DOHH2 (cell line): ENCODE measurements around the gene ARHGAP27.

Experiments used
- H3F3A ChIP-seq: fragments of 200-600 bp; sonication (generic), shearing (Covaris generic); 2 replicates; pipeline ENCODE4 v1.6.0; 2016; ENCODE audit warnings: antibody characterized with exemption, mild to moderate bottlenecking; ENCODE audit not compliant: control insufficient read depth, insufficient read depth
- H3K27ac ChIP-seq: fragments of 200-600 bp; sonication (generic); 2 replicates; pipeline ENCODE4 v1.5.1; 2014; ENCODE audit warnings: low read depth, mild to moderate bottlenecking, low read length, moderate library complexity
- H3K27me3 ChIP-seq: fragments of 200-600 bp; sonication (generic); 2 replicates; pipeline ENCODE4 v1.6.1; 2014; ENCODE audit warnings: mild to moderate bottlenecking, low read length, mixed read lengths; ENCODE audit not compliant: control insufficient read depth
- H3K36me3 ChIP-seq: fragments of 200-600 bp; sonication (generic); 2 replicates; pipeline ENCODE4 v1.6.1; 2014; ENCODE audit warnings: mild to moderate bottlenecking, low read length, moderate library complexity, mixed read lengths; ENCODE audit not compliant: control insufficient read depth
- H3K4me1 ChIP-seq: fragments of 200-600 bp; sonication (generic); 2 replicates; pipeline ENCODE4 v1.6.1; 2014; ENCODE audit warnings: mild to moderate bottlenecking, low read length, mixed read lengths; ENCODE audit not compliant: control insufficient read depth
- H3K4me2 ChIP-seq: fragments of 200-600 bp; sonication (generic); 2 replicates; pipeline ENCODE4 v1.6.0; 2014; ENCODE audit warnings: mild to moderate bottlenecking, low read length, moderate library complexity
- H3K4me3 ChIP-seq: fragments of 200-600 bp; sonication (generic); 2 replicates; pipeline ENCODE4 v1.5.1; 2014; ENCODE audit warnings: mild to moderate bottlenecking, low read length, mixed read lengths
- H3K79me2 ChIP-seq: fragments of 200-600 bp; sonication (generic); 2 replicates; pipeline ENCODE4 v1.6.1; 2014; ENCODE audit warnings: mild to moderate bottlenecking, low read length, mixed read lengths; ENCODE audit not compliant: control insufficient read depth
- H3K9me2 ChIP-seq: fragments of 200-600 bp; sonication (generic); replicated peaks from 2 replicates; pipeline ENCODE4 v1.6.1; 2014; ENCODE audit warnings: mild to moderate bottlenecking, low read length, mixed read lengths; ENCODE audit not compliant: control insufficient read depth
- H3K9me3 ChIP-seq: fragments of 200-600 bp; sonication (generic); 2 replicates; pipeline ENCODE4 v1.6.1; 2014; ENCODE audit warnings: antibody characterized with exemption, low read length, mixed read lengths; ENCODE audit not compliant: control insufficient read depth, insufficient read depth
- H4K20me1 ChIP-seq: fragments of 200-600 bp; sonication (generic); 2 replicates; pipeline ENCODE4 v1.6.0; 2014; ENCODE audit warnings: low read depth, mild to moderate bottlenecking, antibody characterized with exemption, low read length, moderate library complexity; ENCODE audit not compliant: control insufficient read depth, insufficient read depth
- EZH2phosphoT487 ChIP-seq: fragments of 200-600 bp; sonication (generic); IDR thresholded peaks from 2 replicates; pipeline ENCODE4 v1.6.1; 2017; ENCODE audit warnings: borderline replicate concordance, mild to moderate bottlenecking, antibody characterized with exemption, low read length, moderate library complexity, mixed read lengths
- TF ChIP-seq, protein P1 (sequence below): fragments of 200-600 bp; sonication (generic); IDR thresholded peaks from one replicate; pipeline ENCODE4 v1.5.1; 2014; ENCODE audit warnings: antibody characterized with exemption, mild to moderate bottlenecking, low read depth, low read length; ENCODE audit not compliant: poor library complexity, severe bottlenecking

The ARHGAP27 gene

DNA sequence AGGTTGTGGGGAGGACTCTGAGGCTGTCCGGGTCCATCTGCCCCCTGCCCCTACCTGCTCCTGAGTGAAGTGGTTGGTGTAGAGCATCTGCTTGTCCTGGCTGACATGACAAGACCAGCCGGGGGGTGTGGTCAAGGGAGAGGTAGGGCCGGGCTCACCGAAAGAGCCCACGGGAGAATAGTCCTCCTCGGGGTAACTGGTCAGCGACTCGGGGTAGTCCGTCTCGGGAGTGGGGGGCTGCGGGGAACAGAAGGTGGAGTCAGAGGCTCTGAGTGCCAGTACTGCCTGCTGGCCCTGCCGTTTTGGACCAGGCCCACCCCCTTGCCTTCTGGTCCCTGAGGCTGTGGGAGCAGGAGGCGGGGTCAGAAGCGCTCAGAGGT lies 27.8 kb downstream of the ARHGAP27 start:
- no peaks in the 10 kb centered on the region for H3K9me3 ChIP-seq
- H3K79me2 ChIP-seq, result peaks cover 32% of the 10 kb centered on the region
- H3K4me1 ChIP-seq, result peaks cover 50% of the 10 kb centered on the region
- H3K4me2 ChIP-seq, result no peak overlapping the region
- H3F3A ChIP-seq, result 0 out of 2 replicates have a peak, but pooled peaks cover 3% of the 10 kb centered on the region
- no peak overlapping the region for H3K4me3 ChIP-seq
- H3K36me3 ChIP-seq, result peaks cover 52% of the 10 kb centered on the region
- H3K9me2 ChIP-seq, result no peaks in the 10 kb centered on the region
- no peak overlapping the region for H3K27ac ChIP-seq
- H4K20me1 ChIP-seq, result no peaks in the 10 kb centered on the region; the same call in 1 of the 2 replicates
- H3K27me3 ChIP-seq, result no peaks in the 10 kb centered on the region
- no peak for TF ChIP-seq EZH2phosphoT487

DNA sequence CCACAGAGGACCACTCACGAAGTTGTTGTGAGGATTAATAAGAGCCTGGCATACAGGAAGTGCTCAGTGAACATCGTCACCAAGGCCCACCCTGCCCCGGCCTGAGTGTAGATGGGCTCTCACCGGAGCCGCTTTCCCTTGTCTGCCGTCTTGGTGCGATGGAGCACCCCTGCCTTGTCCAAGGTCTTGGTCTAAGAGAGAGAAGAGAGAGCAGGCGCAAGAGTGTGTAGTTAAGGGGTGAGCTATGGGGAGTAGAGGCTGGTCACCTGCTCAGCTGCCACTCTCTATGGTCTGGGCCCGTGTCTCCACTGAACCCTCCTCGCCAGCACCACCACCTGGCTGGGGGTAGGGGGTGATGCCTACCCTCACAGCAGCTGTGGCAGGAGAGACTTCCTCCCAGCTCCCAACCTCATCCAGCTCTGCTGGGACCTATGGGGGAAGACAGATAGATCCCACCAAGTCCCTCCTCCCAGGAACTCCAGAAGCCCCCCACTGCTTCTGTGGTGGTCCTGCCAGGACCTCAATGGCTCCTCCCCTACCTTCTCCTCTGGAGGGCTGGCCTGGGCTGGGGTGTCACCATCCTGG lies 28.7 kb downstream of the ARHGAP27 start:
- Histone ChIP-seq H3K36me3 (peaks cover 54% of the 10 kb centered on the region), H3K4me2 (no peak overlapping the region), H3K9me2 (no peaks in the 10 kb centered on the region), H3F3A (0 out of 2 replicates have a peak, but pooled peaks cover 3% of the 10 kb centered on the region), H3K27ac (no peak overlapping the region), H3K79me2 (peaks cover 23% of the 10 kb centered on the region), H3K27me3 (no peaks in the 10 kb centered on the region), H3K4me3 (no peak overlapping the region), H4K20me1 (no peaks in the 10 kb centered on the region; the same call in 1 of the 2 replicates), H3K4me1 (peaks cover 41% of the 10 kb centered on the region), H3K9me3 (no peaks in the 10 kb centered on the region)
- TF ChIP-seq, protein P1, sequence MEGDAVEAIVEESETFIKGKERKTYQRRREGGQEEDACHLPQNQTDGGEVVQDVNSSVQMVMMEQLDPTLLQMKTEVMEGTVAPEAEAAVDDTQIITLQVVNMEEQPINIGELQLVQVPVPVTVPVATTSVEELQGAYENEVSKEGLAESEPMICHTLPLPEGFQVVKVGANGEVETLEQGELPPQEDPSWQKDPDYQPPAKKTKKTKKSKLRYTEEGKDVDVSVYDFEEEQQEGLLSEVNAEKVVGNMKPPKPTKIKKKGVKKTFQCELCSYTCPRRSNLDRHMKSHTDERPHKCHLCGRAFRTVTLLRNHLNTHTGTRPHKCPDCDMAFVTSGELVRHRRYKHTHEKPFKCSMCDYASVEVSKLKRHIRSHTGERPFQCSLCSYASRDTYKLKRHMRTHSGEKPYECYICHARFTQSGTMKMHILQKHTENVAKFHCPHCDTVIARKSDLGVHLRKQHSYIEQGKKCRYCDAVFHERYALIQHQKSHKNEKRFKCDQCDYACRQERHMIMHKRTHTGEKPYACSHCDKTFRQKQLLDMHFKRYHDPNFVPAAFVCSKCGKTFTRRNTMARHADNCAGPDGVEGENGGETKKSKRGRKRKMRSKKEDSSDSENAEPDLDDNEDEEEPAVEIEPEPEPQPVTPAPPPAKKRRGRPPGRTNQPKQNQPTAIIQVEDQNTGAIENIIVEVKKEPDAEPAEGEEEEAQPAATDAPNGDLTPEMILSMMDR, result no peak
- TF ChIP-seq EZH2phosphoT487, result no peak

DNA sequence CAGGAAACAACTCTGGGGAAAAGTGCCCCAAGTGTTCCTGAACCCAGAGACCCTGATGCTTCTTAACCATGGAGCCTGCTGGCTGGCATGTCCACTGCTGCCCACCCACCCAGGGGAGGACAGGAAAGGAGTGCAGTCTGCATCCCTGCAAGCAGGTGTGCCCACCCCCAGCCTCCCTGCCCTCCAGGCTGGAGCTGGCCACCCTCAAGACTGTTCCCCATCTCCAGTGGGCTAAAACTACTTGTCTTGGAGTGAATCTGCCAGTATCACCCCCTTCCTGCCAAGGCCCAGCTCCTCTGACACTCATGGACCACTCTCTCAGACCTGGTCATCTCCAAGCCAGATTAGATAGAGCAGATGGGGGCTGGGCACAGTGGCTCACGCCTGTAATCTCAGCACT lies 29.8 kb downstream of the ARHGAP27 start:
- H3K4me2 ChIP-seq, result no peak overlapping the region
- no peaks in the 10 kb centered on the region for H3K9me3 ChIP-seq
- 0 out of 2 replicates have a peak, but pooled peaks cover 2% of the 10 kb centered on the region for H3F3A ChIP-seq
- H3K27me3 ChIP-seq, result no peaks in the 10 kb centered on the region
- peaks cover 12% of the 10 kb centered on the region for H3K79me2 ChIP-seq
- H3K27ac ChIP-seq, result no peak overlapping the region
- H4K20me1 ChIP-seq, result no peaks in the 10 kb centered on the region; the same call in 1 of the 2 replicates
- no peaks in the 10 kb centered on the region for H3K9me2 ChIP-seq
- peaks cover 30% of the 10 kb centered on the region for H3K4me1 ChIP-seq
- no peak overlapping the region for H3K4me3 ChIP-seq
- peaks cover 55% of the 10 kb centered on the region for H3K36me3 ChIP-seq
- TF ChIP-seq, protein P1, result no peak
- no peak for TF ChIP-seq EZH2phosphoT487

DNA sequence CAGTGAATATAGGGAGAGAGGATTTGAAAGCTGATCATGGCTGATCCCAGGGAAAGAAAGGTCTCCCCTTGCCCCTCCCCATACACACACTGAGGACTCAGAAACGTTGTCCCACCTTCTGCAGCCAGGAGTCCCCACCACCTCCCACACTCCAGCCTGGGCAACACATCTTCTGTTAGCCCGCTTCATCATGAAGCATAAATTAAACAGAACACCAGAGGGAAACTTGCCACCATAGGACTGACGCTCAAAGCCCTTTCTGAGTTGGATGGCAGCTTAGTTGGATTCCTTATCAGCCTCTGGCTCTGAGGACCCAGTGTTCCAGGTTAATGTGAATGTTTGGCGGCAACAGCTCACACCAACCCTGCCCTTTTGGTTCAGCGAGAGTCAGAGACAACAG lies 33.9 kb downstream of the ARHGAP27 start:
- Histone ChIP-seq H3K9me2 (no peaks in the 10 kb centered on the region), H3K36me3 (peaks cover 52% of the 10 kb centered on the region), H3K4me3 (no peak overlapping the region), H3K4me2 (no peak overlapping the region), H3K4me1 (peaks cover 16% of the 10 kb centered on the region), H3K27me3 (no peaks in the 10 kb centered on the region), H4K20me1 (no peaks in the 10 kb centered on the region), H3K27ac (no peak overlapping the region), H3K79me2 (no peaks in the 10 kb centered on the region), H3K9me3 (no peaks in the 10 kb centered on the region), H3F3A (no peaks in the 10 kb centered on the region)
- TF ChIP-seq, protein P1, result no peak
- TF ChIP-seq EZH2phosphoT487, result no peak
